Activated CD4-positive, alpha-beta memory T cell treated with anti-CD3 and anti-CD28 coated beads for 36 hours (primary cell): ENCODE data around the gene F5. TPM values are rescaled to one million over a fixed set of nuclear protein-coding genes. Genes with fewer than 3 reads are reported as not detected.

Experiments
- CTCF ChIA-PET: fragments of 350-600 bp; sonication (Branson Sonifier 250); formaldehyde crosslinking; loops from one replicate; lab custom pipeline; 2021; ENCODE audit warnings: antibody characterized with exemption, inconsistent platforms; lab: Charles Lee
- POLR2A ChIA-PET: fragments of 350-600 bp; sonication (Branson Sonifier 250); formaldehyde crosslinking; loops from one replicate; lab custom pipeline; 2021; ENCODE audit warnings: antibody characterized with exemption; lab: Charles Lee
- DNase-seq: peaks from one replicate; pipeline ENCODE4 v3.0.0-alpha.2; 2020
- H3K27ac Mint-ChIP-seq: one replicate; pipeline ENCODE4 v1.8.0; 2021; ENCODE audit warnings: mixed read lengths
- H3K27me3 Mint-ChIP-seq: one replicate; pipeline ENCODE4 v1.8.0; 2021; ENCODE audit warnings: mixed read lengths
- H3K36me3 Mint-ChIP-seq: one replicate; pipeline ENCODE4 v1.8.0; 2021; ENCODE audit warnings: mixed read lengths
- H3K4me1 Mint-ChIP-seq: one replicate; pipeline ENCODE4 v1.8.0; 2021; ENCODE audit warnings: low read depth, mixed read lengths
- H3K4me3 Mint-ChIP-seq: one replicate; pipeline ENCODE4 v1.8.0; 2021; ENCODE audit warnings: mild to moderate bottlenecking, mixed read lengths
- H3K9me3 Mint-ChIP-seq: one replicate; pipeline ENCODE4 v1.8.0; 2021; ENCODE audit warnings: mixed read lengths
- intact Hi-C: fragments of 100-400 bp; cut with micrococcal nuclease; formaldehyde crosslinking; loops from one replicate; pipeline ENCODE4 v1.15.1; 2023
- total RNA-seq, 2 experiments: library from RNA; stranded (reverse); gene quantifications; one replicate each; pipeline ENCODE4 v1.2.3, GENCODE V29; 2021

F5 gene
- total RNA-seq: 10 to 100 TPM; 50.8 to 51.1 TPM

- Mint-ChIP-seq H3K4me3 (peak within 1 kb of the TSS; percentile 96), H3K36me3 (peaks cover 9% of the 10 kb centered on the region), H3K9me3 (no peaks in the 10 kb centered on the region), H3K27me3 (no peaks in the 10 kb centered on the region), H3K27ac (peak within 1 kb of the TSS; percentile 94), H3K4me1 (peaks cover 61% of the 10 kb centered on the region)
- intact Hi-C loops: loop anchor here (1.0 to 5.0 kb wide), 6 partner anchors 15 to 486 kb away; partner anchors contain the start of genes KIFAP3 and SELL
- DNase-seq: peak; percentile 90
- ChIA-PET CTCF (interaction anchor here (0.5 to 4.9 kb wide), 24 partner anchors 7 to 744 kb away, joined by 3 to 88 read pairs (median 5); partner anchors contain the start of genes METTL18 and NME7), POLR2A (interaction anchor here (0.8 to 2.6 kb wide), 8 partner anchors 9 to 307 kb away, joined by 3 to 27 read pairs (median 6); partner anchors contain the start of genes METTL18 and SCYL3)
Measured at GRCh38 chr1:169586395-169587255, at the start of gene F5. Gene F5, minus strand, starts transcription at chr1:169586481. Its CDS starts 95 bp downstream, at chr1:169586386.

DNA sequence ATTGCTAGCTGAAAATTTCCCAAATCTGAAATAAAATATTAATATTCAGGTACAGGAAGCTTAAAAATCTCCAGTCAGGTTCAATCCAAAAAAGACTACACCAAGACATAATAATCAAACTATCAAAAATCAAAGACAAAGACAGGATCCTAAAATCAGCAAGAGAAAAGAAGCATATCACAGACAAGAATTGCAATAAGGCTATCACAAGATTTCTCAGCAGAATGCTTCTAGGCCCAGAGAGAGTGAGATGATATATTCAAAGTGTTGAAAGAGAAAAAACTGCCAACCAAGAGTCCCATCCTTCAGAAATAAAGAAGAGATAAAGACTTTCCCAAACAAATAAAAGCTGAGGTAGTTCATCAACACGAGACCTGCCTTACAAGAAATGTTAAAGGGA lies 48.6 kb upstream of the F5 start:
- CTCF ChIA-PET: interaction anchor here (0.8 to 2.7 kb wide), 3 partner anchors 33 to 175 kb away, joined by 3 to 10 read pairs (median 3); no protein-coding TSS in a partner anchor
- Mint-ChIP-seq H3K4me1 (peaks cover 12% of the 10 kb centered on the region), H3K27me3 (no peaks in the 10 kb centered on the region), H3K36me3 (peaks cover 9% of the 10 kb centered on the region), H3K9me3 (peaks cover 25% of the 10 kb centered on the region), H3K27ac (no peak overlapping the region), H3K4me3 (no peak overlapping the region)
- POLR2A ChIA-PET: no interaction called here
- intact Hi-C loops: no loop called here
- no peak for DNase-seq

DNA sequence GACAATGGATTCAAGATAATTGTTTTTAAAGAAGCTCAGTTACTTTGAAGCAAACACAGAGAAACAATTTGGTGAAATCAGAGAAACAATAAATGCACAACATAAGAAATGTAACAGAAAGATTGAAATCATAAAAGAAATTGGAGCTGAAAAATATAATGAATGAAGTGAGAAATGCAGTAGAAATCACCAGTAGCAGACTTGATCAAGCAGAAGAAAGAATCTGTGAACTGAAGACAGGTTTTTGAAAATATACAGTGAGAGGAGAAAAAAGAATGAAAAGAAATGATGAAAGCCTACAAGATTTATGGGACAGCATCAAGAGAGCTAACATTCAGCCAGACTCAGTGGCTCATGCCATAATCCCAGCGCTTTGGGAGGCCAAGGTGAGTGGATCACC lies 47.9 kb upstream of the F5 start:
- POLR2A ChIA-PET: no interaction called here
- intact Hi-C loops: no loop called here
- H3K4me1 Mint-ChIP-seq: peaks cover 11% of the 10 kb centered on the region
- CTCF ChIA-PET: interaction anchor here (1.0 to 2.7 kb wide), 2 partner anchors 32 to 78 kb away, joined by 3 to 10 read pairs; no protein-coding TSS in a partner anchor
- H3K9me3 Mint-ChIP-seq: peaks cover 25% of the 10 kb centered on the region
- DNase-seq: no peak
- H3K27ac Mint-ChIP-seq: no peak overlapping the region
- H3K36me3 Mint-ChIP-seq: peaks cover 9% of the 10 kb centered on the region
- H3K27me3 Mint-ChIP-seq: no peaks in the 10 kb centered on the region
- no peak overlapping the region for H3K4me3 Mint-ChIP-seq

DNA sequence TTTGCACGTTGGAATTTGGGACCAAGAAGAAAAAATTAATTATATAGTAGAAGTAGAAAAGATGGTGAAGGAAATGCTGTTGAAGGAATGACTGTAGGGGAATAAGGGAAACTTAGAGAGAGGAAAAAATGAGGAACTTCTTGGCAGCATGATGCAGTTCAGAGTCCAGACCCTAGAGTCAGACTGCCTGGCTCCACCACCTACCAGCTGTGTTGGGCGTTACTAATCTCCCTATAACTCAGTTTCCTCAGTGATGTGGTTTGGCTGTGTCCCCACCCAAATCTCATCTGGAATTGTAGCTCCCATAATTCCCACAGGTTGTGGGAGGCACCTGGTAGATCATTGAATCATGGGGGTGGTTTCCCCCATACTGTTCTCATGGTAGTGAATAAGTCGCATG lies 45.0 kb upstream of the F5 start:
- POLR2A ChIA-PET: no interaction called here
- Mint-ChIP-seq H3K4me3 (no peak overlapping the region), H3K36me3 (peaks cover 9% of the 10 kb centered on the region), H3K4me1 (peaks cover 26% of the 10 kb centered on the region), H3K27ac (no peak overlapping the region), H3K27me3 (no peaks in the 10 kb centered on the region), H3K9me3 (peaks cover 21% of the 10 kb centered on the region)
- intact Hi-C loops: no loop called here
- DNase-seq: no peak
- CTCF ChIA-PET: interaction anchor here (1.1 kb wide), 1 partner anchor 81 kb away, joined by 3 read pairs; no protein-coding TSS in a partner anchor

- Mint-ChIP-seq H3K36me3 (peaks cover 6% of the 10 kb centered on the region), H3K4me1 (peaks cover 34% of the 10 kb centered on the region), H3K9me3 (peaks cover 16% of the 10 kb centered on the region), H3K27me3 (no peaks in the 10 kb centered on the region), H3K4me3 (no peak within 1 kb of the TSS), H3K27ac (no peak within 1 kb of the TSS)
- no peak for DNase-seq
- ChIA-PET POLR2A (no interaction called here), CTCF (interaction anchor here (1.9 kb wide), 1 partner anchor 28 kb away, joined by 7 read pairs; no protein-coding TSS in a partner anchor)
- intact Hi-C loops: no loop called here
Measured at GRCh38 chr1:169630006-169630405, 43.7 kb upstream of the F5 start, which contains the start of gene SELP. Gene SELP, minus strand, starts transcription at chr1:169630124. Its CDS starts 50 bp downstream, at chr1:169630074.

GRCh38 chr1:169624912-169625311 lies 38.6 kb upstream of the F5 start:
- Mint-ChIP-seq H3K4me1 (peaks cover 50% of the 10 kb centered on the region), H3K4me3 (no peak overlapping the region), H3K36me3 (no peaks in the 10 kb centered on the region), H3K9me3 (no peaks in the 10 kb centered on the region), H3K27me3 (no peaks in the 10 kb centered on the region), H3K27ac (no peak overlapping the region)
- ChIA-PET CTCF (no interaction called here), POLR2A (no interaction called here)
- intact Hi-C loops: no loop called here
- DNase-seq: no peak

DNA sequence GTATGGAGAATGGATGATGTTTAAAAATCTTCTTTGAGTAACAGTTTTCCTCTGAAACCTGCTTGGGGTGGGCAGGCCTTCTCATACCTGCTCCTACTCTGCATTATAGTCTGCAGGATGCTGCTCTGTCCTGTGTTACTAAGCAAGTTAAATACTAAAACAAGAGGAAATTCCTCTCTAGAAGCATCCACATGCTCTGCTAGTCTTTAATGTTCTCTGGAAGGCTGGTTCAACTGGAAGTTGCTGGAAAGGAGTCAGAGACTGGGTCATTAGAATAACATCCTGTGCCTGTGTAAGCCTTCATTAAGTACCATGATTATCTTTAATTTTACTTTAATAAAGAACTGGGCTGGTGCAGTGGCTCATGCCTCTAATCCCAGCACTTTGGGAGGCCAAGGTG lies 37.8 kb upstream of the F5 start:
- POLR2A ChIA-PET: no interaction called here
- no peak overlapping the region for H3K27ac Mint-ChIP-seq
- H3K36me3 Mint-ChIP-seq: no peaks in the 10 kb centered on the region
- H3K4me1 Mint-ChIP-seq: peaks cover 47% of the 10 kb centered on the region
- CTCF ChIA-PET: no interaction called here
- no peaks in the 10 kb centered on the region for H3K27me3 Mint-ChIP-seq
- H3K9me3 Mint-ChIP-seq: no peaks in the 10 kb centered on the region
- no peak overlapping the region for H3K4me3 Mint-ChIP-seq
- intact Hi-C loops: no loop called here
- no peak for DNase-seq

DNA sequence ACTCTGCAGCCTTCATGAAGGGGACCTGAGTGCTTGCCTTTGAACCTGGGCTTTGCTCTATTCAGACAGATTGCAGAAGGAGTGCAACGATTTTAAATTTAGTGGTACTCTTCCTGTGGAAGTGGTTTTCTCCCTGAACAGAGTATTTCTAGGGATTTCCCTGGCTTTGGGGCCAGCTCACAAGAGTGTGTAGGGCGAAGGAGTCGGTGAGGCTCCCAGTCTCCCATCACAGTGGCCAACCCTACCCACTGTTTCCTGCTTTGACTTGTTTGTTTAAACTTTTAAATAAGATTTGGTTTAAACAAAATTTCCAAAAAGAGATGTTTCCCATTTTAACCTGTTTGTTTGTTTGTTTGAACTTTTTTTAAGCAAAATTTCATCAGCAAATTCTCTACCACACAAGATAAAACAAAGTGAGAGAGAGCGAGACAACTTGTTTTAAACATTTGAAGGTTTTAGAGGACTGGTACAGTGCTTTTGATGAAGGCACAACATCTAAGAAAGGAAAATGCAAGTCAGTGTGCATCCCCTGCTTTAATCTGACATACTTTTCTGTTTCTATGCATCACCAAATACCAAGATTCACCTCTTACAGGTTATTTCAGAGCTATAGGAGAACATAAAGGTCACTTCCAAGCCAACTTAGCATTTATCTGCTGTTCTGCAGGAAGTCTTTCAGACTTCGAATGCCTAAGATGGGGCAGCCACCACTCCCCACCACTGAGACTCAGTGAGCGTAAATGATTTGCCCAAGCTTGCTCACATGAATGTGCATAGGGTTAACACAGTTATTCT lies 37.0 kb upstream of the F5 start:
- H3K9me3 Mint-ChIP-seq: no peaks in the 10 kb centered on the region
- no peaks in the 10 kb centered on the region for H3K27me3 Mint-ChIP-seq
- intact Hi-C loops: loop anchor here (2.0 kb wide), 1 partner anchor 23 kb away; no protein-coding TSS in a partner anchor
- ChIA-PET CTCF (interaction anchor here (0.9 kb wide), 1 partner anchor 89 kb away, joined by 3 read pairs; no protein-coding TSS in a partner anchor), POLR2A (no interaction called here)
- no peak overlapping the region for H3K4me3 Mint-ChIP-seq
- no peaks in the 10 kb centered on the region for H3K36me3 Mint-ChIP-seq
- peak overlapping the region; percentile 57 for H3K27ac Mint-ChIP-seq
- no peak for DNase-seq
- peaks cover 39% of the 10 kb centered on the region for H3K4me1 Mint-ChIP-seq

- H3K4me1 Mint-ChIP-seq: peaks cover 28% of the 10 kb centered on the region
- POLR2A ChIA-PET: no interaction called here
Measured at GRCh38 chr1:169620565-169620964, 34.3 kb upstream of the F5 start.

GRCh38 chr1:169618367-169618766 lies 32.1 kb upstream of the F5 start:
- no peak for DNase-seq
- Mint-ChIP-seq H3K27ac (no peak overlapping the region), H3K27me3 (no peaks in the 10 kb centered on the region), H3K4me3 (no peak overlapping the region), H3K4me1 (peaks cover 9% of the 10 kb centered on the region), H3K9me3 (no peaks in the 10 kb centered on the region), H3K36me3 (no peaks in the 10 kb centered on the region)
- POLR2A ChIA-PET: no interaction called here
- CTCF ChIA-PET: no interaction called here
- intact Hi-C loops: no loop called here

More at GRCh38 chr1:169620565-169620964, 34.3 kb upstream of the F5 start:
- Mint-ChIP-seq H3K4me3 (no peak overlapping the region), H3K9me3 (no peaks in the 10 kb centered on the region), H3K36me3 (no peaks in the 10 kb centered on the region), H3K27me3 (no peaks in the 10 kb centered on the region), H3K27ac (no peak overlapping the region)
- intact Hi-C loops: no loop called here
- CTCF ChIA-PET: no interaction called here
- DNase-seq: no peak

- POLR2A ChIA-PET: no interaction called here
- CTCF ChIA-PET: interaction anchor here (1.3 to 2.0 kb wide), 4 partner anchors 10 to 97 kb away, joined by 3 to 11 read pairs (median 5); no protein-coding TSS in a partner anchor
- peaks cover 8% of the 10 kb centered on the region for H3K4me1 Mint-ChIP-seq
- no peak for DNase-seq
- H3K9me3 Mint-ChIP-seq: no peaks in the 10 kb centered on the region
- intact Hi-C loops: no loop called here
- no peak overlapping the region for H3K4me3 Mint-ChIP-seq
- H3K36me3 Mint-ChIP-seq: no peaks in the 10 kb centered on the region
- H3K27me3 Mint-ChIP-seq: no peaks in the 10 kb centered on the region
- H3K27ac Mint-ChIP-seq: no peak overlapping the region
Measured at GRCh38 chr1:169615803-169616202, 29.5 kb upstream of the F5 start.
